ENCODE measurements around the gene VTCN1.
"Not testable (repeated sequence)": the region's sequence is repeated elsewhere in the genome, so short reads cannot be mapped to it uniquely, and the experiment has no call there.

VTCN1 gene

DNA sequence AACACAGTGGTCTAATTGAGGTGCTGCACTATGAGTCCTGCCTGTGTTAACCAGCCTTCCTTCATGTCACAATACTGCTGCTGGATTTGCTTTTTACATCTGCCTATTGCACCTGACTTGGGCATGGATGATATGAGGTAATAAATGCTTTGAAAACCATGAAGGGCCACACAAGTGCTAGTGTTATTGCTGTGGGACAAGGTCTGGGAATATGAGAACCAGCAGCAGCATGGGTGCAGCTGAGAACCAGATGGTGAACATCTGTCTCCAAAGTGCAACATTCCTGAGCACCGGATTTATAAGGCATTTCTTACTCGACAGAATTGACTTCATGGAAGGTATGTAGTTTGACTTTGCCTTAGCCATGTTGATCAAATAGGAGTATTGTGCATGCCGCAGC, 105.7 kb downstream of the VTCN1 start:
- in situ Hi-C loops (cut with MboI; ENCODE audit: low sequenced_read_pairs, unreplicated experiment) = no loop called here
- TF ChIP-seq, protein P1, sequence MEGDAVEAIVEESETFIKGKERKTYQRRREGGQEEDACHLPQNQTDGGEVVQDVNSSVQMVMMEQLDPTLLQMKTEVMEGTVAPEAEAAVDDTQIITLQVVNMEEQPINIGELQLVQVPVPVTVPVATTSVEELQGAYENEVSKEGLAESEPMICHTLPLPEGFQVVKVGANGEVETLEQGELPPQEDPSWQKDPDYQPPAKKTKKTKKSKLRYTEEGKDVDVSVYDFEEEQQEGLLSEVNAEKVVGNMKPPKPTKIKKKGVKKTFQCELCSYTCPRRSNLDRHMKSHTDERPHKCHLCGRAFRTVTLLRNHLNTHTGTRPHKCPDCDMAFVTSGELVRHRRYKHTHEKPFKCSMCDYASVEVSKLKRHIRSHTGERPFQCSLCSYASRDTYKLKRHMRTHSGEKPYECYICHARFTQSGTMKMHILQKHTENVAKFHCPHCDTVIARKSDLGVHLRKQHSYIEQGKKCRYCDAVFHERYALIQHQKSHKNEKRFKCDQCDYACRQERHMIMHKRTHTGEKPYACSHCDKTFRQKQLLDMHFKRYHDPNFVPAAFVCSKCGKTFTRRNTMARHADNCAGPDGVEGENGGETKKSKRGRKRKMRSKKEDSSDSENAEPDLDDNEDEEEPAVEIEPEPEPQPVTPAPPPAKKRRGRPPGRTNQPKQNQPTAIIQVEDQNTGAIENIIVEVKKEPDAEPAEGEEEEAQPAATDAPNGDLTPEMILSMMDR (IDR thresholded peaks at IDR 0.05; ENCODE audit: borderline replicate concordance, control extremely low read depth, extremely low read depth, insufficient read depth, missing control alignments) = no peak
- DNase-seq (ENCODE audit: low spot score) = no peak

DNA sequence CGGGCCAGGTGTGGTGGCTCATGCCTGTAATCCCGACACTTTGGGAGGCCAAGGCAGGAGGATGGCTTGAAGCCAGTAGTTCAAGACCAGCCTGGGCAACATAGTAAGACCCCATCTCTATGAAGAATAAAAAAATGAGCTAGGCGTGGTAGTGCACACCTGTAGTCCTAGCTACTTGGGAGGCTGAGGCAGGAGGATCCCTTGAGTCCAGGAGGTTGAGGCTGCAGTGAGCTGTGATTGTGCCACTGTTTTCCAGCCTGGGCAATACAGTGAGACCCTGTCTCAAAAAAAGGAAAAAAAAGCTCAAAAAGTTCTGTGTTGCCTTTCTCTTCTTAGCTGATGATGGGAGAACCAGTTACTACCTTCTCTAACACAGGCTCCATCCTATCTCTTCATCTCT, 108.9 kb downstream of the VTCN1 start:
- DNase-seq (ENCODE audit: low spot score); in situ Hi-C loops (cut with MboI; ENCODE audit: low sequenced_read_pairs, unreplicated experiment): not testable (repeated sequence)

DNA sequence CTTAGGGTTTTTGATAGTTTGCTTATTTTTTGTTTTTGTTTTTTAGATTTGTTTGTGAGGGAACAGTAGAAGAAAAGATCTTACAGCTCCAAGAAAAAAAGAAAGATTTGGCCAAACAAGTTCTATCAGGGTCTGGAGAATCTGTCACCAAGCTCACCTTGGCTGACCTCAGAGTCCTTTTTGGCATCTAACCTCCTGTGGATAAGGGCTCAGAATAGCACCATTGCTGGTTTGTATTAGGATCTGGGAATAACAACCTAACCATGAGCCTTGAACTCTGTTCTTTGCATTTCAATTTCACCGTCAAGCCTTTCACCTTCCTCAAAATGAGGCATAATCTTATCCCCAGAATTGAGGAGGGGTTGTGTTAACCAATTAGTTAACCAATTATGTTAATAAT, 109.4 kb downstream of the VTCN1 start:
- in situ Hi-C loops (cut with MboI; ENCODE audit: low sequenced_read_pairs, unreplicated experiment) = no loop called here
- TF ChIP-seq, protein P1 (IDR thresholded peaks at IDR 0.05; ENCODE audit: borderline replicate concordance, control extremely low read depth, extremely low read depth, insufficient read depth, missing control alignments) = no peak

GRCh38 chr1:117098287-117098890, 112.3 kb downstream of the VTCN1 start:
- TF ChIP-seq, protein P1 (IDR thresholded peaks at IDR 0.05; ENCODE audit: borderline replicate concordance, control extremely low read depth, extremely low read depth, insufficient read depth, missing control alignments) = no peak
- no peak for DNase-seq (ENCODE audit: low spot score)
- in situ Hi-C loops (cut with MboI; ENCODE audit: low sequenced_read_pairs, unreplicated experiment) = no loop called here

More for the DNA sequence above, 109.4 kb downstream of the VTCN1 start:
- DNase-seq (ENCODE audit: low spot score) = no peak

GRCh38 chr1:117097443-117097842, 113.3 kb downstream of the VTCN1 start:
- TF ChIP-seq, protein P1 (IDR thresholded peaks at IDR 0.05; ENCODE audit: borderline replicate concordance, control extremely low read depth, extremely low read depth, insufficient read depth, missing control alignments) = no peak
- no peak for DNase-seq (ENCODE audit: low spot score)
- in situ Hi-C loops (cut with MboI; ENCODE audit: low sequenced_read_pairs, unreplicated experiment) = no loop called here

GRCh38 chr1:117096951-117097408, 113.7 kb downstream of the VTCN1 start:
- TF ChIP-seq, protein P1 (IDR thresholded peaks at IDR 0.05; ENCODE audit: borderline replicate concordance, control extremely low read depth, extremely low read depth, insufficient read depth, missing control alignments) = no peak
- DNase-seq (ENCODE audit: low spot score) = no peak
- in situ Hi-C loops (cut with MboI; ENCODE audit: low sequenced_read_pairs, unreplicated experiment) = no loop called here

DNA sequence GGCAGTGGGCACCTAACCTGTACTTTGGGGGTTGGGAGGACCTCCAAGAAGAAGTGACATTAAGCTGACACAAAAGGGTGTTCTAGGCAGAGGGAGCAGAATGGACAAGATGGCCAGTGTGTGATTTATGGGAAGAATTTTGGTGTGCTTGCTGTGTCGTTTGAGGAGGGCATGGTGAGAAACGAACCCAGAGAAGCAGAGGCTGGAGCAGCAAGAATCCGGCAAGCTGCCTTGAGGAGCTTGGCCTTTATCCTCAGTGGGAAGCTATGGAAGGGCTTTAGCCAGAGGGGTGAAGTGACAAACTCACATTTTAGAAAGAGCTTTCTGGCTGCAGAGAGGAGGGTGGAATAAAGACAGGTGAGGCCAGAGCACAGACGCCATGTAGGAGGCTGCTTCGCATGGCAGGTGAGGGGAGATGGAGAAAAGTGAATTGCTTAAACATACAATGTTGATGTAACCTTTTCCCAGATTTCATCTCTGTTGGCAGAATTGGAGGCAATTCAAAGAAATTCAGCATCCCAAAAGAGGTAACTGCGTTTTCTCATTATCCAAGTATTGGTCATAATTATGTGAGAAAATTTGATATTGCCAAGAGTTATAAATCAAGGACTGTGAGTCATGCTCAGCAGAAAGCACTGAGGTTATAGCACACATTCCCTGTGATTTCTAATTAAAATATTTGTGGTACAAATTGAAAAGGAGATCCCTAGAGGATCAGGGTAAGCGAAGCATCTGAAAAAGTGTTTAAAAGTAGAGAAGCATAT, 115.7 kb downstream of the VTCN1 start:
- in situ Hi-C loops (cut with MboI; ENCODE audit: low sequenced_read_pairs, unreplicated experiment) = no loop called here
- DNase-seq (ENCODE audit: low spot score) = no peak
- TF ChIP-seq, protein P1 (IDR thresholded peaks at IDR 0.05; ENCODE audit: borderline replicate concordance, control extremely low read depth, extremely low read depth, insufficient read depth, missing control alignments) = no peak

All from GM13976 (cell line).